T-cell (primary cell): ENCODE data around the gene KRT39. TPM values are rescaled to one million over a fixed set of nuclear protein-coding genes. Genes with fewer than 3 reads are reported as not detected.

Experiments used
- ATAC-seq, 4 experiments: fragments of 200-7000 bp in 3 of 4; fragments of 150-1000 bp in 1 of 4; cut with Tn5 transposase; replicated peaks in 1 of 4; 1 replicate in 3 of 4; 2 replicates in 1 of 4; pipeline ENCODE4 v1.10.0; 2021; ENCODE audit warnings: moderate library complexity in 3 of 4, mild to moderate bottlenecking in 2 of 4, moderate number of reproducible peaks in 1 of 4
- CTCF ChIA-PET, 2 donors: fragments of 300-600 bp; sonication (Branson Sonifier 250); formaldehyde crosslinking; loops; one replicate each; lab custom pipeline; 2022; ENCODE audit warnings: antibody characterized with exemption in 2 of 2; lab: Charles Lee
- POLR2A ChIA-PET, 2 donors: fragments of 300-600 bp; sonication (Branson Sonifier 250); formaldehyde crosslinking; loops; one replicate each; lab custom pipeline; 2022; ENCODE audit warnings: antibody characterized with exemption in 2 of 2; lab: Charles Lee
- DNase-seq, 35 experiments: peaks; one replicate each; pipeline versions ENCODE4 v3.0.0 to v3.0.0-alpha.2; 2013 to 2023
- H3K27ac ChIP-seq: one replicate; pipeline ENCODE4 v1.5.1; 2013; ENCODE audit warnings: low read length
- H3K27me3 ChIP-seq, 2 experiments: replicated peaks in 1 of 2; 1 replicate in 1 of 2; 2 replicates in 1 of 2; pipeline versions ENCODE4 v1.6.1 to v1.7.0; 2013; ENCODE audit warnings: low read length in 1 of 2, mixed read lengths in 1 of 2; ENCODE audit not compliant: control insufficient read depth in 2 of 2, insufficient read depth in 2 of 2; ENCODE audit errors: extremely low read depth in 1 of 2
- H3K36me3 ChIP-seq, 2 donors: 1 replicate in 1 of 2; 2 replicates in 1 of 2; pipeline versions ENCODE4 v1.6.1 to v1.7.0; 2013; ENCODE audit warnings: low read length in 1 of 2; ENCODE audit not compliant: control insufficient read depth in 2 of 2, insufficient read depth in 1 of 2; ENCODE audit errors: extremely low read depth in 1 of 2
- H3K4me1 ChIP-seq, 2 experiments: 1 replicate in 1 of 2; 2 replicates in 1 of 2; pipeline versions ENCODE4 v1.6.1 to v1.7.0; 2013; ENCODE audit warnings: low read length in 2 of 2, mixed read lengths in 1 of 2; ENCODE audit not compliant: insufficient read depth in 2 of 2, control insufficient read depth in 1 of 2; ENCODE audit errors: extremely low read depth in 1 of 2
- H3K4me3 ChIP-seq, 2 donors: 1 replicate in 1 of 2; 2 replicates in 1 of 2; pipeline versions ENCODE4 v1.5.1 to v1.7.0; 2013; ENCODE audit warnings: mild to moderate bottlenecking in 2 of 2, low read length in 1 of 2, moderate library complexity in 1 of 2; ENCODE audit not compliant: control insufficient read depth in 1 of 2; ENCODE audit errors: extremely low read depth in 1 of 2
- H3K9me3 ChIP-seq: 2 replicates; pipeline ENCODE4 v1.7.0; 2013
- H3K27ac Mint-ChIP-seq, 2 donors: one replicate each; pipeline ENCODE4 v1.8.0; 2020 to 2021; ENCODE audit warnings: mild to moderate bottlenecking in 2 of 2, mixed read lengths in 2 of 2
- H3K27me3 Mint-ChIP-seq, 2 donors: one replicate each; pipeline ENCODE4 v1.8.0; 2021 to 2022; ENCODE audit warnings: mixed read lengths in 2 of 2
- H3K36me3 Mint-ChIP-seq: one replicate; pipeline ENCODE4 v1.8.0; 2021; ENCODE audit warnings: mixed read lengths
- H3K4me1 Mint-ChIP-seq, 3 donors: one replicate each; pipeline ENCODE4 v1.8.0; 2020 to 2022; ENCODE audit warnings: mixed read lengths in 3 of 3, mild to moderate bottlenecking in 1 of 3
- H3K4me3 Mint-ChIP-seq, 3 donors: one replicate each; pipeline ENCODE4 v1.8.0; 2020 to 2022; ENCODE audit warnings: mild to moderate bottlenecking in 3 of 3, mixed read lengths in 3 of 3, moderate library complexity in 3 of 3
- H3K9me3 Mint-ChIP-seq, 3 donors: one replicate each; pipeline ENCODE4 v1.8.0; 2020 to 2022; ENCODE audit warnings: mixed read lengths in 3 of 3
- WGBS: methylation state at CpG from one replicate; pipeline ENCODE4 v1.1.5; 2013; ENCODE audit warnings: missing lambda C conversion rate; ENCODE audit not compliant: insufficient coverage; 5-methylcytosine and 5-hydroxymethylcytosine counted together
- total RNA-seq, 35 experiments: library from RNA in 6 of 35; stranded (reverse) in 6 of 35; fragments of 120-200 nt in 1 of 35; gene quantifications; one replicate each; pipeline versions ENCODE4 v1.2.1 to v1.2.4 and lab custom pipeline; 2013 to 2026

KRT39 gene
- total RNA-seq, 5 donors from 2014 or later (not counting 1 experiment from before 2014, with no cell fraction given) = not detected

GRCh38 chr17:40993084-40993483, 26.3 kb upstream of the KRT39 start:
- no peak for ATAC-seq

GRCh38 chr17:40992666-40993065, 25.9 kb upstream of the KRT39 start:
- ATAC-seq (no peak), DNase-seq (no peak)
- peaks cover 0 to 6% of the 10 kb centered on the region in 2 experiments for H3K27me3 ChIP-seq
- Mint-ChIP-seq H3K27ac (peak overlapping the region in 1 of 2 donors; percentile 29), H3K27me3 (peaks cover 46 to 47% of the 10 kb centered on the region in 2 donors), H3K9me3 (no peaks in the 10 kb centered on the region), H3K4me3 (no peak overlapping the region), H3K4me1 (no peaks in the 10 kb centered on the region), H3K36me3 (no peaks in the 10 kb centered on the region)
- CTCF ChIA-PET = no interaction called here
- peaks cover 2% of the 10 kb centered on the region for H3K9me3 ChIP-seq
- no peaks in the 10 kb centered on the region for H3K36me3 ChIP-seq
- H3K27ac ChIP-seq = no peak overlapping the region
- POLR2A ChIA-PET = interaction anchor here in 1 of 2 donors (0.6 kb wide), 1 partner anchor 10 kb away, joined by 3 read pairs; no protein-coding TSS in a partner anchor
- H3K4me3 ChIP-seq = no peak overlapping the region
- WGBS = 56% methylated on average over 1 of the region's 3 CpGs
- no peaks in the 10 kb centered on the region for H3K4me1 ChIP-seq

More at GRCh38 chr17:40993084-40993483, 26.3 kb upstream of the KRT39 start:
- Histone ChIP-seq H3K4me1 (no peaks in the 10 kb centered on the region), H3K27me3 (peaks cover 0 to 6% of the 10 kb centered on the region in 2 experiments), H3K36me3 (no peaks in the 10 kb centered on the region), H3K4me3 (no peak overlapping the region), H3K9me3 (peaks cover 2% of the 10 kb centered on the region), H3K27ac (no peak overlapping the region)
- no peak overlapping the region for H3K27ac Mint-ChIP-seq
- no CpG with 5 or more reads among the region's 2 CpGs for WGBS
- peaks cover 49 to 50% of the 10 kb centered on the region in 2 donors for H3K27me3 Mint-ChIP-seq
- CTCF ChIA-PET = no interaction called here
- no peak for DNase-seq
- H3K9me3 Mint-ChIP-seq = no peaks in the 10 kb centered on the region
- POLR2A ChIA-PET = interaction anchor here in 1 of 2 donors (0.6 kb wide), 1 partner anchor 11 kb away, joined by 3 read pairs; no protein-coding TSS in a partner anchor
- no peaks in the 10 kb centered on the region for H3K4me1 Mint-ChIP-seq
- H3K4me3 Mint-ChIP-seq = no peak overlapping the region
- H3K36me3 Mint-ChIP-seq = no peaks in the 10 kb centered on the region

DNA sequence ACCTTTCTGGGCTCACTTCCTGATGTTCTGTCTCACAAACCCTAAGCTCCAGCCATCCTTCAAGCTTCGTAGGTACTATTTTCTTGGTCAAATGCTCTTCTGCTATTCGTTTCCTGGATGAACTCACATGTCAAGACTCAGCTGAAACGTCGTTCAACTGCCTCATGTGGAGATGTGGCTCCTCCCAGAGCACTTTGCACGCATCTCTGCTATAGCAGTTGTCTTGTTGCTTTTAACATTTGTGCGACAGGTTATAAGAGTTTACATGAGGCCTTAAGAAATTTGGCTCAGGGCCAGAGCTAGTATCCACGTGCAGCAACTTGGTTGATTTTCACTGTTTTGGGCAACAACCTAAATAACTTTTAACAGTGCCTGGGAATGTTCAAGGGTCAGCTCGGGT, 20.2 kb upstream of the KRT39 start:
- WGBS = 70% methylated on average over 7 of the region's 8 CpGs
- no peaks in the 10 kb centered on the region for H3K36me3 Mint-ChIP-seq
- Histone ChIP-seq H3K9me3 (peaks cover 2% of the 10 kb centered on the region), H3K4me3 (no peak overlapping the region), H3K4me1 (no peaks in the 10 kb centered on the region), H3K27me3 (peaks cover 0 to 3% of the 10 kb centered on the region in 2 experiments), H3K27ac (no peak overlapping the region), H3K36me3 (no peaks in the 10 kb centered on the region)
- no peaks in the 10 kb centered on the region for H3K4me1 Mint-ChIP-seq
- H3K27me3 Mint-ChIP-seq = peaks cover 20 to 23% of the 10 kb centered on the region in 2 donors
- ATAC-seq (no peak), DNase-seq (no peak)
- ChIA-PET CTCF (no interaction called here), POLR2A (no interaction called here)
- no peak overlapping the region for H3K27ac Mint-ChIP-seq
- H3K4me3 Mint-ChIP-seq = no peak overlapping the region
- H3K9me3 Mint-ChIP-seq = no peaks in the 10 kb centered on the region

DNA sequence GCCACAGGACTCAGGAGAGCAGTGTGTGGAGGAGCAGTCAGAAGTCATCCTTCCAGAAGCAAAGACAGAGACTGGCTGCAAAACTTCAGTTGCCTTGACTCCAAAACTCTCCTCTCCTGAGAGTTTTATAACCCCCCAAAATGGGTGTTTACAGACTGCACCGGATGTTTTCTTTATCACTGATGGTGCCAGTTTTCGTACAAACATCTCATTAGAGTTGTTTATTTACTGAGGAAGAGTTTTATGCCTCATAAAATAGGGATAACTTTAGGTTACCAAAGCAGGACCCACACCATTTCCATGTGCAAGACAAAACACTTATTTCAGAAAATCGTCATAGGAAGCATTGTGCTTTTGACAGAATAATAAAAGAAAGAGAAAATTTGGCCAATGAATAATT, 17.5 kb upstream of the KRT39 start, which contains the start of gene KRT40:
Gene KRT40 (minus strand): TSS at position 101 of the 400 bp plus-strand sequence. CDS start 53 bp downstream, at position 48.
- Histone ChIP-seq H3K36me3 (no peaks in the 10 kb centered on the region), H3K27ac (no peak within 1 kb of the TSS), H3K4me3 (no peak within 1 kb of the TSS), H3K4me1 (no peaks in the 10 kb centered on the region), H3K27me3 (peaks cover 0 to 8% of the 10 kb centered on the region in 2 experiments), H3K9me3 (no peaks in the 10 kb centered on the region)
- ATAC-seq = no peak
- H3K4me1 Mint-ChIP-seq = no peaks in the 10 kb centered on the region
- H3K27me3 Mint-ChIP-seq = peaks cover 20 to 25% of the 10 kb centered on the region in 2 donors
- POLR2A ChIA-PET = no interaction called here
- CTCF ChIA-PET = no interaction called here
- no CpG with 5 or more reads among the region's 3 CpGs for WGBS
- H3K36me3 Mint-ChIP-seq = no peaks in the 10 kb centered on the region
- H3K9me3 Mint-ChIP-seq = no peaks in the 10 kb centered on the region
- no peak within 1 kb of the TSS for H3K27ac Mint-ChIP-seq
- no peak within 1 kb of the TSS for H3K4me3 Mint-ChIP-seq
- DNase-seq = no peak

DNA sequence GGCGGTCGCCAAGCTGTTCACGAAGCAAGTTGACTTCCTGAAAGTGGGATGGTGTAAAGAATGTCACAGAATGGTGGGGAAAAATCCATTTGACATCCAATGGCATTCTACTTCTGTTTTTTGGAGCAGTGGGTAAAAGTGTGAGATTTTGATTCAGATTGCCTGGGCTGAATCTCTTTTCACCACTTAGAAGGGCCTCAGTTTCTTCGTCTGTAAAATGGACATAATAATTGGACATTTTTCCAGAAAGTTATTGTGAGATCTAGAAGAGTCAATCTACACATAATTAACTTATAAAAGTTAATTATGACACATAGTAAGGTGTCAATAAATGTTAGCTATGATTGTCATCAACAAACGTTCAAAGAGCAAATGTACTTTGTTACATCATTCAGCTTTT, 14.4 kb upstream of the KRT39 start:
- DNase-seq = no peak
- H3K4me1 ChIP-seq = no peaks in the 10 kb centered on the region
- no peaks in the 10 kb centered on the region for H3K9me3 Mint-ChIP-seq
- ATAC-seq = no peak
- ChIA-PET POLR2A (no interaction called here), CTCF (interaction anchor here in 1 of 2 donors (0.5 to 1.0 kb wide), 2 partner anchors 19 to 501 kb away, joined by 3 read pairs; no protein-coding TSS in a partner anchor)
- no peak overlapping the region for H3K27ac Mint-ChIP-seq
- H3K9me3 ChIP-seq = no peaks in the 10 kb centered on the region
- no peak overlapping the region for H3K4me3 ChIP-seq
- H3K27me3 Mint-ChIP-seq = peaks cover 23 to 26% of the 10 kb centered on the region in 2 donors
- H3K27ac ChIP-seq = no peak overlapping the region
- no peak overlapping the region for H3K4me3 Mint-ChIP-seq
- H3K4me1 Mint-ChIP-seq = no peaks in the 10 kb centered on the region
- WGBS = no CpG with 5 or more reads among the region's 5 CpGs
- H3K36me3 ChIP-seq = no peaks in the 10 kb centered on the region
- no peaks in the 10 kb centered on the region for H3K36me3 Mint-ChIP-seq
- H3K27me3 ChIP-seq = peaks cover 0 to 14% of the 10 kb centered on the region in 2 experiments

DNA sequence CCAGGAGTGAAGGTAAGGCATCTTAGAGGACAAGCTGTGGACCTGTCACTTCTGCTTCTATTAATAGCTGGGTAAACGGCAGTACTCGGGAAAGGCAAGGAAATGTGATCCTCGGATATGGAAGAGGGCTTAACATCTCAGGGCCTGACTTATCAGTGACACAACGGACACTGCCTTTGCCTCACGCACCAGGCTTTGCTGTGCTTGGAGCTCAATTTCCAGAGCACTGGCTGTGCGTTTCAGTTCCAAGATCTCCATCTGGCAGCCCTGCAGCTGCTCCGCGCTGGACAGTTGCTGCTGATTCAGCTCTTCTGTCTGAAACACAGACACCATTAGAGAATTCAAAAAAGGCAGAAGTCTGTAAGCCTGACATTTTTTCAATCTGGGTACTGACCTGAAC, 13.8 kb upstream of the KRT39 start:
- Mint-ChIP-seq H3K4me1 (no peaks in the 10 kb centered on the region), H3K9me3 (no peaks in the 10 kb centered on the region), H3K27ac (no peak overlapping the region), H3K4me3 (no peak overlapping the region), H3K36me3 (no peaks in the 10 kb centered on the region), H3K27me3 (peaks cover 27 to 30% of the 10 kb centered on the region in 2 donors)
- ChIA-PET POLR2A (no interaction called here), CTCF (interaction anchor here in 1 of 2 donors (1.0 kb wide), 1 partner anchor 18 kb away, joined by 3 read pairs; no protein-coding TSS in a partner anchor)
- WGBS = 81% methylated on average over 8 of the region's 8 CpGs
- Histone ChIP-seq H3K27ac (no peak overlapping the region), H3K9me3 (no peaks in the 10 kb centered on the region), H3K4me1 (no peaks in the 10 kb centered on the region), H3K4me3 (no peak overlapping the region), H3K36me3 (no peaks in the 10 kb centered on the region), H3K27me3 (peaks cover 0 to 16% of the 10 kb centered on the region in 2 experiments)
- no peak for ATAC-seq
- DNase-seq = no peak
